ENCODE measurements around the gene CIDEB.
A peak's percentile ranks its signal among the peaks of the same experiment; 100 is the strongest.

CIDEB gene

DNA sequence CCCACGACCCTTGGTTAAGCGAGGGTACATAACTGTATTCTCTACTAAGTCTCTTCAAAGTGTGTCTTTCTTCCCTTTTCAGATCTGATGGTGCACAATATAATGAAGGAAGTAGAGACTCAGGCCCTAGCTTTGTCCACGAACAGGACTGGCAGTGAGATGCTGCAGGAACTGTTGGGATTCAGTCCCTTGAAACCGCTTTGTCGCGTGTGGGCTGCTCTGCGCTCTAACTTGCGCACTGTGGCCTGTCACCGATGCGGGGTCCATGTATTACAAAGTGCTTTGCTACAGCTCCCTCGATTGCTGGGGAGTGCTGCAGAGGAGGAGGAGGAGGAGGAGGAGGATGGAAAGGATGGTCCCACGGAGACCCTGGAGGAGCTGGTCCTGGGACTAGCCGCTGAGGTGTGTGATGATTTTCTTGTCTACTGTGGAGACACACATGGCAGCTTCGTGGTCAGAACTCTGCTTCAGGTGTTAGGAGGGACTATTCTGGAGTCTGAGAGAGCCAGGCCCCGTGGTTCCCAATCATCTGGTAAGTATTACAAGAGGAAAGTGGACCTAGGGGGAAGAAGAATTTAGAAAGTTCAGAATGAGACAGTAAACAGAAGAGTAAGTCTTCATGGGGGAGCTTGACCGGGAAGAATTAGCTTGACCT, 7.3 kb downstream of the CIDEB start:
- TF ChIP-seq EZH2phosphoT487 (conservative IDR thresholded peaks at IDR 0.05; ENCODE audit: low read length), result no peak
- TF ChIP-seq, protein P1, sequence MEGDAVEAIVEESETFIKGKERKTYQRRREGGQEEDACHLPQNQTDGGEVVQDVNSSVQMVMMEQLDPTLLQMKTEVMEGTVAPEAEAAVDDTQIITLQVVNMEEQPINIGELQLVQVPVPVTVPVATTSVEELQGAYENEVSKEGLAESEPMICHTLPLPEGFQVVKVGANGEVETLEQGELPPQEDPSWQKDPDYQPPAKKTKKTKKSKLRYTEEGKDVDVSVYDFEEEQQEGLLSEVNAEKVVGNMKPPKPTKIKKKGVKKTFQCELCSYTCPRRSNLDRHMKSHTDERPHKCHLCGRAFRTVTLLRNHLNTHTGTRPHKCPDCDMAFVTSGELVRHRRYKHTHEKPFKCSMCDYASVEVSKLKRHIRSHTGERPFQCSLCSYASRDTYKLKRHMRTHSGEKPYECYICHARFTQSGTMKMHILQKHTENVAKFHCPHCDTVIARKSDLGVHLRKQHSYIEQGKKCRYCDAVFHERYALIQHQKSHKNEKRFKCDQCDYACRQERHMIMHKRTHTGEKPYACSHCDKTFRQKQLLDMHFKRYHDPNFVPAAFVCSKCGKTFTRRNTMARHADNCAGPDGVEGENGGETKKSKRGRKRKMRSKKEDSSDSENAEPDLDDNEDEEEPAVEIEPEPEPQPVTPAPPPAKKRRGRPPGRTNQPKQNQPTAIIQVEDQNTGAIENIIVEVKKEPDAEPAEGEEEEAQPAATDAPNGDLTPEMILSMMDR (IDR thresholded peaks at IDR 0.05; ENCODE audit: insufficient read depth, low read length, poor library complexity, severe bottlenecking), result no peak
- peak overlapping the region; percentile 82 for H2AFZ ChIP-seq (ENCODE audit: low read depth, low read length, severe bottlenecking)
- H3K9me2 ChIP-seq (replicated peaks; ENCODE audit: insufficient read depth, low read length), result no peaks in the 10 kb centered on the region
- H3K4me2 ChIP-seq (ENCODE audit: low read depth, low read length, poor library complexity, severe bottlenecking), result peak overlapping the region; percentile 84
- peak overlapping the region; percentile 88 for H3K4me3 ChIP-seq (ENCODE audit: insufficient read depth, low read length, poor library complexity, severe bottlenecking)
- H3K79me2 ChIP-seq (ENCODE audit: insufficient read depth, low read length), result peaks cover 19% of the 10 kb centered on the region
- H4K20me1 ChIP-seq (ENCODE audit: low read depth, low read length), result no peaks in the 10 kb centered on the region
- peak overlapping the region; percentile 89 for H3K9ac ChIP-seq (ENCODE audit: low read length)
- H3K36me3 ChIP-seq (ENCODE audit: low read length), result peaks cover 2% of the 10 kb centered on the region; the same call in 1 of the 2 replicates
- peaks cover 11% of the 10 kb centered on the region for H3F3A ChIP-seq (ENCODE audit: insufficient read depth)
- no peaks in the 10 kb centered on the region for H3K27me3 ChIP-seq (ENCODE audit: low read length)
- no peak overlapping the region for H3K27ac ChIP-seq (ENCODE audit: low read depth, low read length)
- H3K9me3 ChIP-seq (ENCODE audit: insufficient read depth, low read length), result no peaks in the 10 kb centered on the region

- Histone ChIP-seq H3F3A (ENCODE audit: insufficient read depth) (peaks cover 14% of the 10 kb centered on the region), H3K79me2 (ENCODE audit: insufficient read depth, low read length) (peaks cover 19% of the 10 kb centered on the region), H3K36me3 (ENCODE audit: low read length) (peaks cover 2% of the 10 kb centered on the region; the same call in 1 of the 2 replicates), H4K20me1 (ENCODE audit: low read depth, low read length) (no peaks in the 10 kb centered on the region), H3K27me3 (ENCODE audit: low read length) (no peaks in the 10 kb centered on the region), H3K9me3 (ENCODE audit: insufficient read depth, low read length) (no peaks in the 10 kb centered on the region), H3K9me2 (replicated peaks; ENCODE audit: insufficient read depth, low read length) (no peaks in the 10 kb centered on the region), H3K4me3 (ENCODE audit: insufficient read depth, low read length, poor library complexity, severe bottlenecking) (peak within 1 kb of the TSS; percentile 88), H3K4me2 (ENCODE audit: low read depth, low read length, poor library complexity, severe bottlenecking) (peak within 1 kb of the TSS; percentile 84), H2AFZ (ENCODE audit: low read depth, low read length, severe bottlenecking) (peak within 1 kb of the TSS; percentile 82), H3K27ac (ENCODE audit: low read depth, low read length) (peak within 1 kb of the TSS; percentile 42), H3K9ac (ENCODE audit: low read length) (peak within 1 kb of the TSS; percentile 89)
- TF ChIP-seq, protein P1 (IDR thresholded peaks at IDR 0.05; ENCODE audit: insufficient read depth, low read length, poor library complexity, severe bottlenecking), result no peak
- no peak for TF ChIP-seq EZH2phosphoT487 (conservative IDR thresholded peaks at IDR 0.05; ENCODE audit: low read length)
Measured at GRCh38 chr14:24299255-24300191, 8.3 kb downstream of the CIDEB start, which contains the start of the genes DHRS1 and NOP9. Gene DHRS1, minus strand, starts transcription at chr14:24299780. Its CDS starts 674 bp downstream, at chr14:24299106. Gene NOP9, plus strand, starts transcription at chr14:24299850. Its CDS starts 105 bp downstream, at chr14:24299955.

DNA sequence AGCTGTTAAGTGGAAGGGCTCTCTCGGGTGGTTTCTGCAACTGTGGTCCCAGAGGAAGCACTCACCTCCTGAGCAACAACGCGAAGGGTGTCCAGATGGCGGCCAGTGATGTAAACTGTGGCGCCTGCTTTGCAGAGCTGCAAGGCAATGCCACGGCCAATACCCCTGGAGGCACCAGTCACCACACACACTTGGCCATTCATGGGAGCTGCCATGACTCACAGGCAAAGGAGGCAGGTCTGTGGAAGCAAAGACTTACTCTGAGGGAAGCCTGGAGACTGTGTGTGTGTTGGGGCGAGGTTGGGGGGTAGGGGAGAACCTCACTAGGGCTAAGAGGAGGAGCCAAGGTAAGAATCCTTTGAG, 8.9 kb downstream of the CIDEB start:
- H3K79me2 ChIP-seq (ENCODE audit: insufficient read depth, low read length), result peaks cover 19% of the 10 kb centered on the region
- H3K4me2 ChIP-seq (ENCODE audit: low read depth, low read length, poor library complexity, severe bottlenecking), result peak overlapping the region; percentile 84
- H3K9me3 ChIP-seq (ENCODE audit: insufficient read depth, low read length), result no peaks in the 10 kb centered on the region
- no peaks in the 10 kb centered on the region for H3K27me3 ChIP-seq (ENCODE audit: low read length)
- no peaks in the 10 kb centered on the region for H3K9me2 ChIP-seq (replicated peaks; ENCODE audit: insufficient read depth, low read length)
- H4K20me1 ChIP-seq (ENCODE audit: low read depth, low read length), result no peaks in the 10 kb centered on the region
- peaks cover 14% of the 10 kb centered on the region for H3F3A ChIP-seq (ENCODE audit: insufficient read depth)
- peak overlapping the region; percentile 89 for H3K9ac ChIP-seq (ENCODE audit: low read length)
- TF ChIP-seq, protein P1 (IDR thresholded peaks at IDR 0.05; ENCODE audit: insufficient read depth, low read length, poor library complexity, severe bottlenecking), result no peak
- TF ChIP-seq EZH2phosphoT487 (conservative IDR thresholded peaks at IDR 0.05; ENCODE audit: low read length), result no peak
- peaks cover 2% of the 10 kb centered on the region; the same call in 1 of the 2 replicates for H3K36me3 ChIP-seq (ENCODE audit: low read length)
- peak overlapping the region; percentile 88 for H3K4me3 ChIP-seq (ENCODE audit: insufficient read depth, low read length, poor library complexity, severe bottlenecking)
- no peak overlapping the region for H2AFZ ChIP-seq (ENCODE audit: low read depth, low read length, severe bottlenecking)
- H3K27ac ChIP-seq (ENCODE audit: low read depth, low read length), result peak overlapping the region; percentile 42
